Measurements from ENCODE around the gene OR10V1.

OR10V1 gene

DNA sequence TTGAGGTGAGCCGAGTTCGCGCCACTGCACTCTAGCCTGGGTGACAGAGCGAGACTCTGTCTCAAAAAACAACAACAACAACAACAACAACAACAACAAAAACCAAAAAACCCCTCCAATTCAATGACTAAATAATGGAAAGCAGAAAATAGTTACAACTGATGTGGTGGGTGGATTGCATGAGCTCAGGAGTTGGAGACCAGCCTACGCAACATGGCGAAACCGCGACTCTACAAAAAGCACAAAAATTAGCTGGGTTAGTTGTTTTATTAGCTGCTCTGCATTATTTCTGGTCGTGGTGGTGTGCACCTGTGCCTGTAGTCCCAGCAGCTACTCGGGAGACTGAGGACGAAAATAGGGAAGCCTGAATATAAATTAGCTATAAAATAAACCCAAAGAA, 42.2 kb downstream of the OR10V1 start:
- TF ChIP-seq ARNTL (CRISPR knock-in tag; IDR thresholded peaks at IDR 0.05; ENCODE audit: borderline replicate concordance, low read depth): no peak
- TF ChIP-seq ZNF70 (CRISPR knock-in tag; IDR thresholded peaks at IDR 0.05): no peak
- TF ChIP-seq ZNF8 (CRISPR knock-in tag; IDR thresholded peaks at IDR 0.05): no peak
- ATAC-seq: no peak

DNA sequence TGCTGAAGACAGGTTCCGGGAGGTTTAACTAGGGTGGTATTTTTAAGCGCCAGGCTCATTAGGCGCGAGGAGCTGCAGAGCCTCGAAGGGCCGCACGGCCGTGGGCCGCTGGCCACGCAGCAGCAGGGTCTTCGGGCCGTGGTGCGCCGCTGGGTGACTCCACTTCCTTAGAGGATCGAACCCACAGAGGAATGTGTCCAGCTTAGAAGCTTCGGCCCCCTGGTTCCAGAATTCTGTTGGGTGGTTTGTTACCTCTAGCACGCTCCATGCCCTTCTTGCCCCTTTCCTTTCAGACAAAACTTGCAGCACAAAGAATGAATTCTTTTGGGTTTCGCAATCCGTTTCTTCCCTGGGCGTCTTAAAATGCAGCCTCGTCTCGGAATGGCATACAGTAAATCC, 44.0 kb downstream of the OR10V1 start:
- ATAC-seq: peak; percentile 39
- no peak for TF ChIP-seq SNAI2 (CRISPR knock-in tag; IDR thresholded peaks at IDR 0.05)
- TF ChIP-seq CSDC2 (CRISPR knock-in tag; IDR thresholded peaks at IDR 0.05): 0 out of 2 replicates have a peak, but pooled peaks have one; percentile 23
- peak; percentile 76 for TF ChIP-seq ZNF70 (CRISPR knock-in tag; IDR thresholded peaks at IDR 0.05)
- no peak for TF ChIP-seq ARNTL (CRISPR knock-in tag; IDR thresholded peaks at IDR 0.05; ENCODE audit: borderline replicate concordance, low read depth)

DNA sequence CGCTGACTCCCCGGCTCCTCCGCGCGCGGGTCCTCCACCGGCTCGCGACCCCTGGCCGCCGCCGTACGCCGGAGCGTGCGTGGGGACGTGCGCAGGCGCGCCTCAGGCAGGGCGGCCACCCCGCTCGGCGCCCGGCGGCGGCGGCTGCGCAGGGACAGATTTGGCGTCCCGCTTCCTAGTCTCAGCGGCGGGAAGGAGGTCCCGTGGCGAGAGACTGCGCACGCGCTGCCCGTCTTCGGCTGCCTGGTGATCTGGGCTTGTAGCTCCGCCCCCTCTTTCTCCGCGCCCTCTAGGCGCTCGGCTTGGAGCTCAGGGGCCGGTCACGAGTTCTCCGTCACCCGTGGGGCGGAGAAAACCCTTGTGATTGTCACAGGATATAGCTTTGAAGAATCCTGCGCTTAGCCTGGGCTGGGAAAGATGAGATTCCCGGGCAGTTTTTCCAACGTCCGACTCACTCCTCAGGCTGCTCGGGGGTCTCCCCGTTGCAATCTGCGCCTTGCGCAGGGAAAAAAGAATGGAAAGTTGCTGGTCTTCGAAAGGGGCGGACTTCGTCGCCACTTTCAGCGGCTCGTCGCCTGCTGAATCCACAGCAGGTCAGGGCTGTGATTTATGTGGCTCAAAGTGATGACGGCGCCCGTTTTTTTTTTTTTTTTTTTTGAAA, 44.6 kb downstream of the OR10V1 start, which contains the start of gene PATL1:
TSS of gene PATL1 (minus strand) at position 88 of the 661 bp plus-strand sequence. CDS start 142 bp downstream, outside the sequence.
- ATAC-seq: peak; percentile 97
- TF ChIP-seq ISL1 (CRISPR knock-in tag; IDR thresholded peaks at IDR 0.05) (no peak), BACH2 (CRISPR knock-in tag; IDR thresholded peaks at IDR 0.05; ENCODE audit: borderline replicate concordance) (no peak)
- TF ChIP-seq, protein P1, sequence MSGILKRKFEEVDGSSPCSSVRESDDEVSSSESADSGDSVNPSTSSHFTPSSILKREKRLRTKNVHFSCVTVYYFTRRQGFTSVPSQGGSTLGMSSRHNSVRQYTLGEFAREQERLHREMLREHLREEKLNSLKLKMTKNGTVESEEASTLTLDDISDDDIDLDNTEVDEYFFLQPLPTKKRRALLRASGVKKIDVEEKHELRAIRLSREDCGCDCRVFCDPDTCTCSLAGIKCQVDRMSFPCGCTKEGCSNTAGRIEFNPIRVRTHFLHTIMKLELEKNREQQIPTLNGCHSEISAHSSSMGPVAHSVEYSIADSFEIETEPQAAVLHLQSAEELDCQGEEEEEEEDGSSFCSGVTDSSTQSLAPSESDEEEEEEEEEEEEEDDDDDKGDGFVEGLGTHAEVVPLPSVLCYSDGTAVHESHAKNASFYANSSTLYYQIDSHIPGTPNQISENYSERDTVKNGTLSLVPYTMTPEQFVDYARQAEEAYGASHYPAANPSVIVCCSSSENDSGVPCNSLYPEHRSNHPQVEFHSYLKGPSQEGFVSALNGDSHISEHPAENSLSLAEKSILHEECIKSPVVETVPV (CRISPR knock-in tag; IDR thresholded peaks at IDR 0.05): no peak
- TF ChIP-seq, protein P2, sequence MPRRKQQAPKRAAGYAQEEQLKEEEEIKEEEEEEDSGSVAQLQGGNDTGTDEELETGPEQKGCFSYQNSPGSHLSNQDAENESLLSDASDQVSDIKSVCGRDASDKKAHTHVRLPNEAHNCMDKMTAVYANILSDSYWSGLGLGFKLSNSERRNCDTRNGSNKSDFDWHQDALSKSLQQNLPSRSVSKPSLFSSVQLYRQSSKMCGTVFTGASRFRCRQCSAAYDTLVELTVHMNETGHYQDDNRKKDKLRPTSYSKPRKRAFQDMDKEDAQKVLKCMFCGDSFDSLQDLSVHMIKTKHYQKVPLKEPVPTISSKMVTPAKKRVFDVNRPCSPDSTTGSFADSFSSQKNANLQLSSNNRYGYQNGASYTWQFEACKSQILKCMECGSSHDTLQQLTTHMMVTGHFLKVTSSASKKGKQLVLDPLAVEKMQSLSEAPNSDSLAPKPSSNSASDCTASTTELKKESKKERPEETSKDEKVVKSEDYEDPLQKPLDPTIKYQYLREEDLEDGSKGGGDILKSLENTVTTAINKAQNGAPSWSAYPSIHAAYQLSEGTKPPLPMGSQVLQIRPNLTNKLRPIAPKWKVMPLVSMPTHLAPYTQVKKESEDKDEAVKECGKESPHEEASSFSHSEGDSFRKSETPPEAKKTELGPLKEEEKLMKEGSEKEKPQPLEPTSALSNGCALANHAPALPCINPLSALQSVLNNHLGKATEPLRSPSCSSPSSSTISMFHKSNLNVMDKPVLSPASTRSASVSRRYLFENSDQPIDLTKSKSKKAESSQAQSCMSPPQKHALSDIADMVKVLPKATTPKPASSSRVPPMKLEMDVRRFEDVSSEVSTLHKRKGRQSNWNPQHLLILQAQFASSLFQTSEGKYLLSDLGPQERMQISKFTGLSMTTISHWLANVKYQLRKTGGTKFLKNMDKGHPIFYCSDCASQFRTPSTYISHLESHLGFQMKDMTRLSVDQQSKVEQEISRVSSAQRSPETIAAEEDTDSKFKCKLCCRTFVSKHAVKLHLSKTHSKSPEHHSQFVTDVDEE (CRISPR knock-in tag; IDR thresholded peaks at IDR 0.05): 0 out of 2 replicates have a peak, but pooled peaks have one; percentile 32

DNA sequence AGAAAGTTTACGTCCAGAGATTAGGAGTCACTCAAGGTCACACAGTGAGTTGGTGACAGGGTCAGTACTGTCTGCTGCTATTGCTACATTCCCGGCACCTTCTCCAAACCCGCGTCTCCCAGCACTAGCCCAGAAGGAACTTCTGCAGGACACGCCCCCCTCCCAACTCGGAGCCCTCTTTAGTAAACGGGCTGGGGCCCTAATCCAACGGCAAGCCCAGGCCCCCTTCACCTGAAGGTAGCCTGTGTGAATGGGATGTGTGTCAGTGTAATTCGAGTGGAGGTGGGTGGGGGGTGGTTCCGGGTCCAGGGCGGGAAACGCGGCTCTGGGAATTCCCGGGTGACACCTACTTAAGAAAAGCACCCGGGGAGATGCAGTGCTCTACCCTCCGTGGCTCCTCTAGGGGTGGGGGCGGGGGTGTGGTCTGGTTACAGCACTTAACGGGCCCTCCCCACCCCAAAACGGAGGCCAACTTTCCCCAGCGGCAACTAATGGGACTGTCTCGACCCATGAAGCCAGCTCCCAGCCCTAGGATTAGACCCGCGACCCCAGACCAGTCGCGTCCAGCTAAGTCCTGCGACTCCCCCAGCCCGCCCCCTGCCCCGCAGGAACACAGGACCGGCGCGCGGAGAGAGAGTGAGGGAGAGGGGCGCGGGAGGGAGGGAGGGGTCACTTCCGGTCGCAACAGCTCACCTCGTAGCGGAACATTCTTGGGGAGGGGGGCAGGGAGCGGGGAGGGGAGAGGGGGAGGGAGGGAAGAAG, 45.3 kb downstream of the OR10V1 start:
- TF ChIP-seq, protein P3, sequence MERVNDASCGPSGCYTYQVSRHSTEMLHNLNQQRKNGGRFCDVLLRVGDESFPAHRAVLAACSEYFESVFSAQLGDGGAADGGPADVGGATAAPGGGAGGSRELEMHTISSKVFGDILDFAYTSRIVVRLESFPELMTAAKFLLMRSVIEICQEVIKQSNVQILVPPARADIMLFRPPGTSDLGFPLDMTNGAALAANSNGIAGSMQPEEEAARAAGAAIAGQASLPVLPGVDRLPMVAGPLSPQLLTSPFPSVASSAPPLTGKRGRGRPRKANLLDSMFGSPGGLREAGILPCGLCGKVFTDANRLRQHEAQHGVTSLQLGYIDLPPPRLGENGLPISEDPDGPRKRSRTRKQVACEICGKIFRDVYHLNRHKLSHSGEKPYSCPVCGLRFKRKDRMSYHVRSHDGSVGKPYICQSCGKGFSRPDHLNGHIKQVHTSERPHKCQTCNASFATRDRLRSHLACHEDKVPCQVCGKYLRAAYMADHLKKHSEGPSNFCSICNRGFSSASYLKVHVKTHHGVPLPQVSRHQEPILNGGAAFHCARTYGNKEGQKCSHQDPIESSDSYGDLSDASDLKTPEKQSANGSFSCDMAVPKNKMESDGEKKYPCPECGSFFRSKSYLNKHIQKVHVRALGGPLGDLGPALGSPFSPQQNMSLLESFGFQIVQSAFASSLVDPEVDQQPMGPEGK (CRISPR knock-in tag; IDR thresholded peaks at IDR 0.05; ENCODE audit: borderline replicate concordance): peak; percentile 87
- no peak for TF ChIP-seq ZFP3 (CRISPR knock-in tag; IDR thresholded peaks at IDR 0.05)
- peak; percentile 33 for ATAC-seq

DNA sequence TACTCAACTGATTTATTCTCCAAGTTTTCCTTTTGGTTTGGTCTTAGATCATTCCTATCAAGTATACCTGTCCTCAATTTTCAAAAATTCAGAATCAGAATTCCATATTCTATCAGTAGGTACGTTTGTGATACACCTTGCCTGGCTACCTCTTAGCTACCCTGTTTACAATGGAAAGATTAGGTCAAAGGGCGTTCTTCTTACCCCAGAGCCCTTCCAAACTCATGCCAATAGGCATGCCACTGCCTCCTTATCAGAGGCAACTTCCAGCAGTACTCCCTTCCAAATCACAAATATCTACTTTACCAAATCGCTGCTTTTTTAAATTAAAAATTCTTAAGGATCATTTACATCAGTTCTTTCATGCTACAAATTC, 45.8 kb downstream of the OR10V1 start:
- no peak for ATAC-seq

More for the DNA sequence above, 45.8 kb downstream of the OR10V1 start:
- TF ChIP-seq ARNTL (CRISPR knock-in tag; IDR thresholded peaks at IDR 0.05; ENCODE audit: borderline replicate concordance, low read depth): no peak
- TF ChIP-seq ISL1 (CRISPR knock-in tag; IDR thresholded peaks at IDR 0.05): no peak
- no peak for TF ChIP-seq SNAI2 (CRISPR knock-in tag; IDR thresholded peaks at IDR 0.05)
- no peak for TF ChIP-seq ZNF565 (CRISPR knock-in tag; conservative IDR thresholded peaks at IDR 0.05; ENCODE audit: low read depth)
- TF ChIP-seq, protein P3 (CRISPR knock-in tag; IDR thresholded peaks at IDR 0.05; ENCODE audit: borderline replicate concordance): no peak
- TF ChIP-seq PPARA (CRISPR knock-in tag; IDR thresholded peaks at IDR 0.05; ENCODE audit: borderline replicate concordance): no peak
- no peak for TF ChIP-seq ESRRG (CRISPR knock-in tag; IDR thresholded peaks at IDR 0.05)
- TF ChIP-seq, protein P1 (CRISPR knock-in tag; IDR thresholded peaks at IDR 0.05): no peak
- no peak for TF ChIP-seq GLIS3 (CRISPR knock-in tag; IDR thresholded peaks at IDR 0.05)
- no peak for TF ChIP-seq ZFP30 (CRISPR knock-in tag; IDR thresholded peaks at IDR 0.05)
- TF ChIP-seq TOX (CRISPR knock-in tag; IDR thresholded peaks at IDR 0.05; ENCODE audit: borderline replicate concordance): no peak
- TF ChIP-seq RARB (CRISPR knock-in tag; IDR thresholded peaks at IDR 0.05): no peak
- TF ChIP-seq ZC3H10 (CRISPR knock-in tag; IDR thresholded peaks at IDR 0.05): no peak
- TF ChIP-seq CSDC2 (CRISPR knock-in tag; IDR thresholded peaks at IDR 0.05): no peak
- TF ChIP-seq, protein P4, sequence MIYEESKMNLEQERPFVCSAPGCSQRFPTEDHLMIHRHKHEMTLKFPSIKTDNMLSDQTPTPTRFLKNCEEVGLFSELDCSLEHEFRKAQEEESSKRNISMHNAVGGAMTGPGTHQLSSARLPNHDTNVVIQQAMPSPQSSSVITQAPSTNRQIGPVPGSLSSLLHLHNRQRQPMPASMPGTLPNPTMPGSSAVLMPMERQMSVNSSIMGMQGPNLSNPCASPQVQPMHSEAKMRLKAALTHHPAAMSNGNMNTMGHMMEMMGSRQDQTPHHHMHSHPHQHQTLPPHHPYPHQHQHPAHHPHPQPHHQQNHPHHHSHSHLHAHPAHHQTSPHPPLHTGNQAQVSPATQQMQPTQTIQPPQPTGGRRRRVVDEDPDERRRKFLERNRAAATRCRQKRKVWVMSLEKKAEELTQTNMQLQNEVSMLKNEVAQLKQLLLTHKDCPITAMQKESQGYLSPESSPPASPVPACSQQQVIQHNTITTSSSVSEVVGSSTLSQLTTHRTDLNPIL (CRISPR knock-in tag; IDR thresholded peaks at IDR 0.05; ENCODE audit: low read depth): no peak
